Measurements from ENCODE around the gene PRAME.

DNA sequence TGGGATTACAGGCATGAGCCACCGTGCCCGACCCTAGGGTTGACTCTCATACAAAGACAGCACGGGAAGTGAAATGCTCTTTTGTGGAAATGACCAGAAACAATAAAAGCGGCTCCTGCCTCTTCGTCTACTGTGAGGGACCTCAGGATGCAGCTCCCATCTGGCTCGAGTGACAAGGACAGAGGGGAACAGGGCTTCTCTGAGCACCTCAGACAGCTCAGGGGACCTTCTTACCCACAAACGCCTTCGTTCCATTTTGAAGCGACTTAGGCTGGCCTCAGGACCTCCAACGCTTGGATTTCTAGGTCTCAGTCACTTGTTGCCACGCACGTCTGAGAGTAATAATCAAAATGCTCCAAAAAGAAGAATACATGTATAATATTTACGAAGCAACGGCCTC is 2.5 kb downstream of the PRAME start:
- TF ChIP-seq, protein P1, sequence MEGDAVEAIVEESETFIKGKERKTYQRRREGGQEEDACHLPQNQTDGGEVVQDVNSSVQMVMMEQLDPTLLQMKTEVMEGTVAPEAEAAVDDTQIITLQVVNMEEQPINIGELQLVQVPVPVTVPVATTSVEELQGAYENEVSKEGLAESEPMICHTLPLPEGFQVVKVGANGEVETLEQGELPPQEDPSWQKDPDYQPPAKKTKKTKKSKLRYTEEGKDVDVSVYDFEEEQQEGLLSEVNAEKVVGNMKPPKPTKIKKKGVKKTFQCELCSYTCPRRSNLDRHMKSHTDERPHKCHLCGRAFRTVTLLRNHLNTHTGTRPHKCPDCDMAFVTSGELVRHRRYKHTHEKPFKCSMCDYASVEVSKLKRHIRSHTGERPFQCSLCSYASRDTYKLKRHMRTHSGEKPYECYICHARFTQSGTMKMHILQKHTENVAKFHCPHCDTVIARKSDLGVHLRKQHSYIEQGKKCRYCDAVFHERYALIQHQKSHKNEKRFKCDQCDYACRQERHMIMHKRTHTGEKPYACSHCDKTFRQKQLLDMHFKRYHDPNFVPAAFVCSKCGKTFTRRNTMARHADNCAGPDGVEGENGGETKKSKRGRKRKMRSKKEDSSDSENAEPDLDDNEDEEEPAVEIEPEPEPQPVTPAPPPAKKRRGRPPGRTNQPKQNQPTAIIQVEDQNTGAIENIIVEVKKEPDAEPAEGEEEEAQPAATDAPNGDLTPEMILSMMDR (conservative IDR thresholded peaks at IDR 0.05 in 1 of 2, IDR thresholded peaks at IDR 0.05 in 1 of 2; ENCODE audit: low read depth in 1 of 2, low read length in 2 of 2) = no peak
- no peak for TF ChIP-seq EZH2 (IDR thresholded peaks at IDR 0.05; ENCODE audit: low read length, missing control alignments)

All from fibroblast of lung (primary cell).